Measurements from ENCODE around the gene AGPAT2.

AGPAT2 gene

GRCh38 chr9:136625101-136626065 is 61.9 kb downstream of the AGPAT2 start:
- no peak for DNase-seq (ENCODE audit: low read depth)

GRCh38 chr9:136624184-136624951 is 62.9 kb downstream of the AGPAT2 start:
- DNase-seq (ENCODE audit: low read depth): no peak

- DNase-seq (ENCODE audit: low read depth): no peak
Measured at GRCh38 chr9:136623842-136624183, 63.4 kb downstream of the AGPAT2 start.

Data from stromal cell of bone marrow (primary cell).